Left ventricle myocardium inferior (tissue), 1 donor: ENCODE data around the gene ENPP1. TPM values are rescaled to one million over a fixed set of nuclear protein-coding genes. Genes with fewer than 3 reads are reported as not detected.

Source experiments
- DNase-seq: peaks from one replicate; pipeline ENCODE4 v3.0.0-alpha.2; 2020
- H3K27ac ChIP-seq: fragments of 200-600 bp; replicated peaks from 2 replicates; pipeline ENCODE4 v1.8.0; 2021
- H3K27me3 ChIP-seq: fragments of 200-600 bp; 2 replicates; pipeline ENCODE4 v1.8.0; 2021; ENCODE audit warnings: low read depth
- H3K36me3 ChIP-seq: fragments of 200-600 bp; 2 replicates; pipeline ENCODE4 v1.8.0; 2021
- H3K4me1 ChIP-seq: fragments of 200-600 bp; 2 replicates; pipeline ENCODE4 v1.8.0; 2021
- H3K4me3 ChIP-seq: fragments of 200-600 bp; 2 replicates; pipeline ENCODE4 v1.8.0; 2021; ENCODE audit warnings: mild to moderate bottlenecking, moderate library complexity
- H3K9me3 ChIP-seq: fragments of 200-600 bp; replicated peaks from 2 replicates; pipeline ENCODE4 v1.8.0; 2021
- CTCF ChIP-seq: fragments of 200-600 bp; IDR thresholded peaks from 2 replicates; pipeline ENCODE4 v1.8.0; 2021; ENCODE audit warnings: antibody characterized with exemption, mild to moderate bottlenecking, borderline replicate concordance
- intact Hi-C: fragments of 100-400 bp; cut with micrococcal nuclease; formaldehyde crosslinking; loops from one replicate; pipeline ENCODE4 v1.11.0; 2022
- total RNA-seq: library from RNA; stranded (reverse); fragmentation: NEBNext Ultra II Directional; extraction: Animal tissue kit (Norgen Biotek cat#: 25700); gene quantifications from one replicate; pipeline ENCODE4 v1.2.1, GENCODE V29; 2021
- donor health status: DM: no; HTN: yes; CAD: no; lungs with severe emphysema.

Gene ENPP1
- total RNA-seq, 1 donor from 2014 or later: 2.9 TPM

DNA sequence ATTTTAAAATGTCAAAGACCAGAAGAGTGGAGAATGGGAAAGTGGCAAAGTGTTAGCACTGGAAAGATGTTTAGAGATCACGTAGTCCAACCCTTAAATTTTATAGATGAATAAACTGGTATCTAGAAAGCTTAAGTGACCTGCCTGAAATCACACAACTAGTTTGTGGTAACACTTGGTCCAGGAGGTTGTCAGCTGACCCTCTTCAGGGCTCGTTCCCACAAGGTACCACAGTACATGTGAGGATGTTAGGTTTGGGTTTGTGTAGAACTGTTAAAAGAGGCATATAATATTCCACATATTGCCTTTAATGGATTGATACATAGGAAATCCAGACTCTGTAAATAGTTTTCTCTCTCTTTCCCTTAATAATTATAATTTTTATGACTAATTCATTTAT lies 39.1 kb downstream of the ENPP1 start:
- no peak for TF ChIP-seq CTCF
- intact Hi-C loops: no loop called here
- H3K27ac ChIP-seq: no peak overlapping the region
- H3K4me3 ChIP-seq: no peak overlapping the region
- no peak for DNase-seq
- no peaks in the 10 kb centered on the region for H3K9me3 ChIP-seq
- peaks cover 21% of the 10 kb centered on the region for H3K27me3 ChIP-seq
- no peaks in the 10 kb centered on the region for H3K36me3 ChIP-seq
- H3K4me1 ChIP-seq: peaks cover 5% of the 10 kb centered on the region

DNA sequence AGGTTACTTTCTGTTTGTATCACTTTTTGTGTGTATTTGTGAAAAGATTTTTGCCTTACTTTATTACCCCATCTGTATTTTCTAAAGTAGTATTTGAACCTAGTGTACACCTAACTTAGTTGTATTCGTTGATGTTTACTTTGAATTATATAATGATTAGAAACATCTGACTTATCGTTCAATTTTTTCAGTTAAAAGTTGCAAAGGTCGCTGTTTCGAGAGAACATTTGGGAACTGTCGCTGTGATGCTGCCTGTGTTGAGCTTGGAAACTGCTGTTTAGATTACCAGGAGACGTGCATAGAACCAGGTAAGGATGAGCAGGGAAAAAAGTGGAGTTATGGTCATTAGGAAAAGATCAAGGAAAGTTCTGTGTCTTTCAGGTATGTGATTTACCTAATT lies 42.0 kb downstream of the ENPP1 start:
- no peak for DNase-seq

GRCh38 chr6:131851049-131851769 lies 43.4 kb downstream of the ENPP1 start:
- DNase-seq: no peak
- Histone ChIP-seq H3K27me3 (peaks cover 10% of the 10 kb centered on the region), H3K9me3 (no peaks in the 10 kb centered on the region), H3K4me1 (peaks cover 5% of the 10 kb centered on the region), H3K4me3 (no peak overlapping the region), H3K27ac (no peak overlapping the region), H3K36me3 (no peaks in the 10 kb centered on the region)
- TF ChIP-seq CTCF: no peak
- intact Hi-C loops: no loop called here

More for the DNA sequence above, 42.0 kb downstream of the ENPP1 start:
- Histone ChIP-seq H3K4me1 (peaks cover 5% of the 10 kb centered on the region), H3K9me3 (no peaks in the 10 kb centered on the region), H3K27me3 (peaks cover 20% of the 10 kb centered on the region), H3K36me3 (no peaks in the 10 kb centered on the region), H3K4me3 (no peak overlapping the region), H3K27ac (no peak overlapping the region)
- intact Hi-C loops: no loop called here
- no peak for TF ChIP-seq CTCF

DNA sequence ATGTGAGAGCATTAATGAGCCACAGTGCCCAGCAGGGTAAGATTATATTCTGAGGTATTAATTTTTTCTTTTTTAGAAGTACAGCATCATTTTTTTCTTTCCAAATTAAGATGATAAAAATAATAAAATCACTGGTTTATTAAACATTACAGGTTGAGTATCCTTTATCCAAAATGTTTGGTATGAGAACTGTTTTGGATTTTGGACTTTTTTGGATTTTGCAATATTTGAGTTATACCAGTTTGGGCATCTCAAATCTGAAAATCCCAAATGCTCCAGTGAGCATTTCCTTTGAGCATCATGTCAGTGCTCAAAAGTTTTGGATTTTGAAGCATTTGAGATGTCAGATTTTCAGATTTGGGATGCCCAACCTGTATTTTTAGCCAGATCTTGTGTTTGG lies 44.4 kb downstream of the ENPP1 start:
- TF ChIP-seq CTCF: no peak
- no peaks in the 10 kb centered on the region for H3K9me3 ChIP-seq
- H3K36me3 ChIP-seq: no peaks in the 10 kb centered on the region
- DNase-seq: no peak
- no peak overlapping the region for H3K27ac ChIP-seq
- no peak overlapping the region for H3K4me3 ChIP-seq
- H3K4me1 ChIP-seq: peaks cover 5% of the 10 kb centered on the region
- H3K27me3 ChIP-seq: no peaks in the 10 kb centered on the region
- intact Hi-C loops: no loop called here

- Histone ChIP-seq H3K36me3 (no peaks in the 10 kb centered on the region), H3K4me3 (no peak overlapping the region), H3K4me1 (peaks cover 5% of the 10 kb centered on the region), H3K27ac (no peak overlapping the region), H3K27me3 (no peaks in the 10 kb centered on the region), H3K9me3 (no peaks in the 10 kb centered on the region)
- DNase-seq: no peak
- TF ChIP-seq CTCF: no peak
- intact Hi-C loops: no loop called here
Measured at GRCh38 chr6:131854803-131855202, 47.0 kb downstream of the ENPP1 start.
